ENCODE results near the gene STKLD1.

Gene STKLD1

DNA sequence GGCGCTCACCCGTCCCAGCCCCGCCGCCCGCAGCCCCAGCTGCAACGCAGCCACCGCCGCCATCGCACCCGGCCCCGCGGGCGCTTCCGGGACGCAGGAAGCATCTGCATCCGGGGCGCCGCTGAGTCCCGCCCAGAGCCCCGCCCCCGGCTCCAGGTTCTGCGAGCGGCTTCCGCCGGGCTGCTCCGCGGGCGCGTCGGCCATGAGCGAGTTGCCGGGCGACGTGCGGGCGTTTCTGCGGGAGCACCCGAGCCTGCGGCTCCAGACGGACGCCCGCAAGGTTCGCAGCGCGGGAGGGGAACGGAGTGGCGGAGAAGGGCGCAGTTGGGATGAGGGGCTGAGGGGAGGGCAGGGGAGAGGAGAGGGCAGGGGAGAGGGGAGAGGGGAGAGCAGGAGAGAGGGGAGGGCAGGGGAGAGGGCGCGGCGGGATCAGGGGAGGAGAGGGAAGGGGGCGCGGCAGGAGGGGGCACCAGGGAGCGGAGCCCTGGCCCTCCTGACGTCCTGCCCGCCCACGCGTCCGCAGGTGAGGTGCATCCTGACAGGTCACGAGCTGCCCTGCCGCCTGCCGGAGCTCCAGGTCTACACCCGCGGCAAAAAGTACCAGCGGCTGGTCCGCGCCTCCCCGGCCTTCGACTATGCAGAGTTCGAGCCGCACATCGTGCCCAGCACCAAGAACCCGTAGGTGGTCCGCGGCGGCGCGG is 19.6 kb upstream of the STKLD1 start, which contains the start of the genes SURF1 and SURF2:
Gene SURF1 (minus strand): TSS at position 97 of the 701 bp plus-strand sequence. CDS start 34 bp downstream, at position 63.
Gene SURF2 (plus strand): TSS at position 160 of the 701 bp plus-strand sequence. CDS start 43 bp downstream, at position 203.
- H3K36me3 ChIP-seq: peaks cover 52% of the 10 kb centered on the region
- peak within 1 kb of the TSS; percentile 78 for H3K27ac ChIP-seq
- H3K9me3 ChIP-seq (ENCODE audit: severe bottlenecking): no peaks in the 10 kb centered on the region
- peak; percentile 88 for DNase-seq
- TF ChIP-seq, protein P1, sequence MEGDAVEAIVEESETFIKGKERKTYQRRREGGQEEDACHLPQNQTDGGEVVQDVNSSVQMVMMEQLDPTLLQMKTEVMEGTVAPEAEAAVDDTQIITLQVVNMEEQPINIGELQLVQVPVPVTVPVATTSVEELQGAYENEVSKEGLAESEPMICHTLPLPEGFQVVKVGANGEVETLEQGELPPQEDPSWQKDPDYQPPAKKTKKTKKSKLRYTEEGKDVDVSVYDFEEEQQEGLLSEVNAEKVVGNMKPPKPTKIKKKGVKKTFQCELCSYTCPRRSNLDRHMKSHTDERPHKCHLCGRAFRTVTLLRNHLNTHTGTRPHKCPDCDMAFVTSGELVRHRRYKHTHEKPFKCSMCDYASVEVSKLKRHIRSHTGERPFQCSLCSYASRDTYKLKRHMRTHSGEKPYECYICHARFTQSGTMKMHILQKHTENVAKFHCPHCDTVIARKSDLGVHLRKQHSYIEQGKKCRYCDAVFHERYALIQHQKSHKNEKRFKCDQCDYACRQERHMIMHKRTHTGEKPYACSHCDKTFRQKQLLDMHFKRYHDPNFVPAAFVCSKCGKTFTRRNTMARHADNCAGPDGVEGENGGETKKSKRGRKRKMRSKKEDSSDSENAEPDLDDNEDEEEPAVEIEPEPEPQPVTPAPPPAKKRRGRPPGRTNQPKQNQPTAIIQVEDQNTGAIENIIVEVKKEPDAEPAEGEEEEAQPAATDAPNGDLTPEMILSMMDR (IDR thresholded peaks at IDR 0.05; ENCODE audit: low read depth, low read length): peak; percentile 36; the same call in 1 of the 2 replicates
- no peaks in the 10 kb centered on the region for H3K27me3 ChIP-seq (ENCODE audit: insufficient read depth, low read depth, severe bottlenecking)
- H3K4me3 ChIP-seq (ENCODE audit: low read depth, low read length): peak within 1 kb of the TSS; percentile 61

DNA sequence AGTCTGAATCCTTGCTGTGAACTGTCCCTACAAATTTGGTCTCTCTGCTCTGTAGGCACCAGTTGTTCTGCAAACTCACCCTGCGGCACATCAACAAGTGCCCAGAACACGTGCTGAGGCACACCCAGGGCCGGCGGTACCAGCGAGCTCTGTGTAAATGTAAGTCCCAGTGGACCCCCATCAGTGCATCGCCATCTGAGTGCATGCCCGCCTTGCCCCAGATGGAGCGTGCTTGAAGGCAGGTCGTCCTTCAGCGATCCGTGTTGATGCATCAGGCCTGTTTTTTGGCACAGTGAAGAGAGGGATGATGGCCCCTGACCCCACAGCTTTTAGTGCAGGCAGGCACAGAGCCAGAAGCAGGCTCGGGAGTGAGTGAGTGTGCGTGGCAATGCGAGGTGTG is 18.5 kb upstream of the STKLD1 start:
- Histone ChIP-seq H3K36me3 (peaks cover 52% of the 10 kb centered on the region), H3K27me3 (ENCODE audit: insufficient read depth, low read depth, severe bottlenecking) (no peaks in the 10 kb centered on the region), H3K9me3 (ENCODE audit: severe bottlenecking) (no peaks in the 10 kb centered on the region), H3K27ac (no peak overlapping the region), H3K4me3 (ENCODE audit: low read depth, low read length) (no peak overlapping the region)
- TF ChIP-seq, protein P1 (IDR thresholded peaks at IDR 0.05; ENCODE audit: low read depth, low read length): no peak
- no peak for DNase-seq

DNA sequence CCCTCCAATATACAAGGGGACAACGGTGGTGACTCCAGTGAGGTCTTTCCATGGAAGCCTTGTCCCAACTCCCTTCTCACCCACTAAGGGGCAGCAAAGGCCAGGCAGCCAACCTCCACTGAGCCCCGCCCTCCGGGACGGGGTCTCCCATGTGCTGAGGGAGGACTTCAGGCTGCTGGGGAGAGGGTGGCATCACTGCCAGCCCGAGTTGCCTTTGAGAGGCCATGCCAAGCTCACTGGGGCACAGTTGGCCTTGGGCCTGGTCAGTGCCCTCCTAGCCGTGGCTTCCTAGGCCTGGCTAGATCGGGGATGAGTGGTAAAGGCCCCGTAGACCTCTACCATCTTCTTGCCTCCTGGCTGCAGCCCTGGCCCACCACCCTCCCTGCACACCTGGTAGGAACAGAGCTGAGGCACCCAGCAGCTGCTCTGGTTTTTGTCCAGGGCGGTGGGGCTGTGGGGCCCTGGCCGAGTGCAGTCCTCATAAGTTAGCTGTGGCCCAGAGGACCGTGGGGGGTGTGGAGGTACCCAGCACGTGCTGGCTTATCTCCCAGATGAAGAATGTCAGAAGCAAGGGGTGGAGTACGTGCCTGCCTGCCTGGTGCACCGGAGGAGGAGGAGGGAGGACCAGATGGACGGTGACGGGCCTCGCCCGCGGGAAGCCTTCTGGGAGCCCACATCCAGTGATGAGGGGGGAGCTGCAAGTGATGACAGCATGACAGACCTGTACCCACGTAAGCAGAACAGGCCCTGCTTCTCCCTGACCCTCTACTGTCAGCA is 16.6 kb upstream of the STKLD1 start:
- TF ChIP-seq, protein P1 (IDR thresholded peaks at IDR 0.05; ENCODE audit: low read depth, low read length): peak; percentile 90
- Histone ChIP-seq H3K36me3 (peaks cover 56% of the 10 kb centered on the region), H3K9me3 (ENCODE audit: severe bottlenecking) (no peaks in the 10 kb centered on the region), H3K27ac (peak overlapping the region; percentile 68), H3K27me3 (ENCODE audit: insufficient read depth, low read depth, severe bottlenecking) (no peaks in the 10 kb centered on the region), H3K4me3 (ENCODE audit: low read depth, low read length) (no peak overlapping the region)
- DNase-seq: peak; percentile 78

- peak overlapping the region; percentile 68 for H3K27ac ChIP-seq
- no peaks in the 10 kb centered on the region for H3K9me3 ChIP-seq (ENCODE audit: severe bottlenecking)
- H3K27me3 ChIP-seq (ENCODE audit: insufficient read depth, low read depth, severe bottlenecking): no peaks in the 10 kb centered on the region
- DNase-seq: peak; percentile 84
- TF ChIP-seq, protein P1 (IDR thresholded peaks at IDR 0.05; ENCODE audit: low read depth, low read length): no peak
- H3K36me3 ChIP-seq: peaks cover 67% of the 10 kb centered on the region
- no peak overlapping the region for H3K4me3 ChIP-seq (ENCODE audit: low read depth, low read length)
Observed at GRCh38 chr9:133360400-133361393, 15.5 kb upstream of the STKLD1 start.

GRCh38 chr9:133361507-133362092 is 14.6 kb upstream of the STKLD1 start:
- Histone ChIP-seq H3K27ac (peak overlapping the region; percentile 68), H3K27me3 (ENCODE audit: insufficient read depth, low read depth, severe bottlenecking) (no peaks in the 10 kb centered on the region), H3K4me3 (ENCODE audit: low read depth, low read length) (no peak overlapping the region), H3K9me3 (ENCODE audit: severe bottlenecking) (no peaks in the 10 kb centered on the region), H3K36me3 (peaks cover 76% of the 10 kb centered on the region)
- no peak for DNase-seq
- TF ChIP-seq, protein P1 (IDR thresholded peaks at IDR 0.05; ENCODE audit: low read depth, low read length): no peak

Data from WERI-Rb-1 (cell line).